LNCaP clone FGC (cell line): ENCODE results near the gene JOSD1.

Source experiments
- DNase-seq: peaks from one replicate; pipeline ENCODE4 v3.0.0-alpha.2; 2011; ENCODE audit warnings: low read depth
- H3K4me3 ChIP-seq: 2 replicates; pipeline ENCODE4 v1.5.1; 2011; ENCODE audit warnings: mild to moderate bottlenecking, low read depth, low read length, control low read depth
- CTCF ChIP-seq: IDR thresholded peaks from 2 replicates; pipeline ENCODE4 v1.5.1; 2012; ENCODE audit warnings: mild to moderate bottlenecking; ENCODE audit not compliant: control insufficient read depth, insufficient read depth; ENCODE audit errors: extremely low read depth

JOSD1 gene

GRCh38 chr22:38715176-38715764, 14.5 kb upstream of the JOSD1 start:
- no peak for TF ChIP-seq CTCF
- no peak overlapping the region for H3K4me3 ChIP-seq
- no peak for DNase-seq

GRCh38 chr22:38713921-38714320, 13.2 kb upstream of the JOSD1 start:
- no peak overlapping the region for H3K4me3 ChIP-seq
- no peak for DNase-seq

GRCh38 chr22:38712486-38713207, 11.9 kb upstream of the JOSD1 start:
- TF ChIP-seq CTCF: no peak
- DNase-seq: no peak
- no peak overlapping the region for H3K4me3 ChIP-seq

More at GRCh38 chr22:38713921-38714320, 13.2 kb upstream of the JOSD1 start:
- no peak for TF ChIP-seq CTCF

GRCh38 chr22:38710866-38711265, 10.1 kb upstream of the JOSD1 start:
- DNase-seq: no peak
- H3K4me3 ChIP-seq: no peak overlapping the region
- no peak for TF ChIP-seq CTCF

GRCh38 chr22:38710351-38710750, 9.6 kb upstream of the JOSD1 start:
- no peak overlapping the region for H3K4me3 ChIP-seq
- DNase-seq: no peak
- TF ChIP-seq CTCF: no peak

GRCh38 chr22:38709306-38709705, 8.6 kb upstream of the JOSD1 start:
- H3K4me3 ChIP-seq: no peak overlapping the region
- TF ChIP-seq CTCF: no peak
- no peak for DNase-seq
